Duodenal mucosa (tissue), 2 donors: ENCODE results near the gene CASKIN1.

Experiments
- H3K27ac ChIP-seq: one replicate; pipeline ENCODE4 v1.7.0; 2013; ENCODE audit warnings: low read depth, low read length
- H3K27me3 ChIP-seq, 2 donors: one replicate each; pipeline ENCODE4 v1.7.0; 2013; ENCODE audit warnings: low read length in 2 of 2, control low read depth in 1 of 2; ENCODE audit not compliant: insufficient read depth in 2 of 2, control insufficient read depth in 1 of 2
- H3K36me3 ChIP-seq, 2 donors: one replicate each; pipeline ENCODE4 v1.7.0; 2013; ENCODE audit warnings: low read length in 2 of 2, control low read depth in 1 of 2; ENCODE audit not compliant: insufficient read depth in 2 of 2, control insufficient read depth in 1 of 2
- H3K4me1 ChIP-seq, 2 donors: one replicate each; pipeline ENCODE4 v1.7.0; 2013; ENCODE audit warnings: low read length in 2 of 2, control low read depth in 1 of 2; ENCODE audit not compliant: insufficient read depth in 2 of 2, control insufficient read depth in 1 of 2
- H3K4me3 ChIP-seq, 2 donors: one replicate each; pipeline ENCODE4 v1.7.0; 2013; ENCODE audit warnings: low read length in 2 of 2, low read depth in 1 of 2
- H3K9ac ChIP-seq, 2 donors: one replicate each; pipeline ENCODE4 v1.7.0; 2013; ENCODE audit warnings: low read length in 2 of 2, low read depth in 1 of 2
- H3K9me3 ChIP-seq, 2 donors: one replicate each; pipeline ENCODE4 v1.7.0; 2013; ENCODE audit warnings: low read length in 2 of 2, control low read depth in 1 of 2; ENCODE audit not compliant: control insufficient read depth in 1 of 2

CASKIN1 gene

DNA sequence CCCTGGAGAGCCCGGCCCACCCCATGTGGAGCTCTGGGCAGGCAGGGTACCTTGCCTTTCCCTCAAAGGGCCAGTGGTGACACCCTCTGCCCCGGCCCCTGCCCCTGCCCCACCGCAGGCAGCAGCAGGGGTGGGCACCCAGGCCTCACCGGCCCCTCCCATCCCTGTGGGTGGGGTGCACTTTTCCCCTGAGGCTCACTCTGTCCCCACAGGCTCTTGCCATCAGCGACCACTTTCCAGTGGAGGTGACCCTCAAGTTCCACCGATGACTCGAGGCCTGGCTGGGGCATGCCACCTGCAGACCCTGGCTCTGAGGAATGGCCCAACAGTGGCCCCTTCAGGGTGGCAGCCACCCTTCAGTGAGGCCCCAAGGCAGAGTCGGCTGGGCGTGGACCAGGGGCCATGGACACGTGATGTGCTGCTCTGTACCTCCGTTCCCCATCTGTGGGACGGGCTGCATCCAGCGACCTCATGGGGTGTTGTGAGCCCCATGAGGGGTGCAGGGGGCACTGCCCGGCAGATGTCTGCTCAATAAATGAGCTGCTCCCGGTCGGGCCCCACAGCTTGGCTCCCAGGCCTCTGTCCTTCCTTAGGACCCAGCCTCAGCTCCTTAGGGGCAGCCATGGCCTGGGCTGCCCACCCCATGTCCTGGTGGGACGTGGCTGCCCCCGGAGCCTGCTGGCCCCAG is 41.9 kb upstream of the CASKIN1 start:
- Histone ChIP-seq H3K9ac (no peak overlapping the region), H3K4me3 (no peak overlapping the region), H3K36me3 (peaks cover 16 to 36% of the 10 kb centered on the region in 2 donors), H3K27ac (no peak overlapping the region), H3K9me3 (no peaks in the 10 kb centered on the region), H3K4me1 (peaks cover 0 to 17% of the 10 kb centered on the region in 2 donors), H3K27me3 (peaks cover 16% of the 10 kb centered on the region in 2 donors)

DNA sequence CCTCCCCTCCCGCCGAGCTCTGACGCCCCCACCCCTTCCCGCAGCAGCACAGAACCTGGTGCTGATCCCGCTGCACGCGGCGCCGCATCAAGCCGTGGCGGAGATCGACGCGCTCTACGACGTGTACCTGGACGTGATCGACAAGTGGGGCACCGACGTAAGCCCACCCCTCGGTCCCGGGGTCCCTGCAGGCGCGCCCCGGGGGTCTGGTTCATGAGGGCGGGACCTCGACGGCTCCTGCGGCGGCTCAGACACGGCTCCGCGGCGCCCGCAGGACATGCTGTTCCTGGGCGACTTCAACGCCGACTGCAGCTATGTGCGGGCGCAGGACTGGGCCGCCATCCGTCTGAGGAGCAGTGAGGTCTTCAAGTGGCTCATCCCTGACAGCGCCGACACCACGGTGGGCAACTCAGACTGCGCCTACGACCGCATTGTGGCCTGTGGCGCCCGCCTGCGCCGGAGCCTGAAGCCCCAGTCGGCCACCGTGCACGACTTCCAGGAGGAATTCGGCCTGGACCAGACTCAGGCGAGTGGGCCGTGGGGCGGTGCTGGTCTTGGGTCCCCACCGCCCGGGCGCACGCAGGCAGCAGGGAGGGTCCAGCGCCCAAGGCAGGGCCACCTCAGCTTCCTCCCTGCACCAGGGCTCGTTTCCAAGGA is 41.2 kb upstream of the CASKIN1 start:
- Histone ChIP-seq H3K9me3 (no peaks in the 10 kb centered on the region), H3K27ac (no peak overlapping the region), H3K27me3 (peaks cover 16% of the 10 kb centered on the region in 2 donors), H3K4me1 (peaks cover 0 to 17% of the 10 kb centered on the region in 2 donors), H3K4me3 (no peak overlapping the region), H3K9ac (no peak overlapping the region), H3K36me3 (peaks cover 10 to 36% of the 10 kb centered on the region in 2 donors)

DNA sequence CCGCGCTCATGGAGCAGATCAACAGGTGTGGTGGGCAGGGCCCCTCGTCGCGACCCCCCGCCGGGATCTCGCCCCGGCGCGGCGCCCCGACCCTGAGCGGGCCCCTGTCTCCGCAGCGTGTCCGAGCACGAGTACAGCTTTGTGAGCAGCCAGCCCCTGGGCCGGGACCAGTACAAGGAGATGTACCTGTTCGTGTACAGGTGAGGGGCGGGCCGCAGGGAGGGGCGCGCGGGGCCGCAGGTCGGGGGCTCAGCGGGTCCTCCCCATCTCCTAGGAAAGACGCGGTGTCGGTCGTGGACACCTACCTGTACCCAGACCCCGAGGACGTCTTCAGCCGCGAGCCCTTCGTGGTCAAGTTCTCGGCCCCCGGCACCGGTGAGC is 40.7 kb upstream of the CASKIN1 start:
- H3K4me3 ChIP-seq: no peak overlapping the region
- no peaks in the 10 kb centered on the region for H3K9me3 ChIP-seq
- no peak overlapping the region for H3K27ac ChIP-seq
- H3K9ac ChIP-seq: no peak overlapping the region
- H3K36me3 ChIP-seq: peaks cover 7 to 36% of the 10 kb centered on the region in 2 donors
- H3K27me3 ChIP-seq: peaks cover 16% of the 10 kb centered on the region in 2 donors
- peaks cover 0 to 17% of the 10 kb centered on the region in 2 donors for H3K4me1 ChIP-seq

DNA sequence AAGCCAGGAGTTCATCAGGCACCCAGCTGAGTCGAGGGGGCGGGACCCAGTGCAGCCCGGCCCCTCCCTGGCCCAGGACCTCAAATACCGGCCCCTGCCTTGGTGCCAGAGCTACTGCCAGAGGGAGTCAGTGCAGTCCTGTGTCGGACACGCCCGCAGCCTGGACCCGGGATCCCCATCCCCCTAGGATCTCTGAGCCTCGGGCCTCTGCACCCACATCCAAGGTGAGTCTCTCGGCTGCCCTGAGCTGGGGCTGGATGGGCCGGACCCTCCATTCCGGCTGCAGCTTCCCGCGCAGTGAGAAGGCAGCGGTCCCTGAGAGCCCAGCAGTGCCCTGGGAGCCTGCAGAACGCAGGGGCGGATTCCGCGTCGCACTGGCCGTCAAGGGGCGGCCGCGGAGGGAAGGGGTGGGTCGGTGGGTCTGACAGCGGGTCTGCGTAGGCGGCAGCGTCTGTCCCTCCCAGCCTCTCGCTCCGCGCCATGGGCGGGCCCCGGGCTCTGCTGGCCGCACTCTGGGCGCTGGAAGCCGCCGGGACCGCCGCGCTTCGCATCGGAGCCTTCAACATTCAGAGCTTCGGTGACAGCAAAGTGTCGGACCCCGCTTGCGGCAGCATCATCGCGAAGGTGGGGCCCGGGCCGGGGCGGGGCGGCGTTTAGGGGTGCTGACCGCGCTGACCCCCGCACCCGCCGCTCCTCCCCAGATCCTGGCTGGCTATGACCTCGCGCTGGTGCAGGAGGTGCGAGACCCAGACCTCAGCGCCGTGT is 40.1 kb upstream of the CASKIN1 start, which contains the start of gene DNASE1L2:
Gene DNASE1L2 (plus strand): TSS at position 108 of the 765 bp plus-strand sequence. CDS start 373 bp downstream, at position 481.
- no peak within 1 kb of the TSS for H3K27ac ChIP-seq
- H3K4me3 ChIP-seq: peak within 1 kb of the TSS in 1 of 2 donors; percentile 32
- H3K9ac ChIP-seq: no peak within 1 kb of the TSS
- peaks cover 11 to 40% of the 10 kb centered on the region in 2 donors for H3K36me3 ChIP-seq
- no peaks in the 10 kb centered on the region for H3K9me3 ChIP-seq
- H3K4me1 ChIP-seq: peaks cover 0 to 17% of the 10 kb centered on the region in 2 donors
- H3K27me3 ChIP-seq: peaks cover 16% of the 10 kb centered on the region in 2 donors

DNA sequence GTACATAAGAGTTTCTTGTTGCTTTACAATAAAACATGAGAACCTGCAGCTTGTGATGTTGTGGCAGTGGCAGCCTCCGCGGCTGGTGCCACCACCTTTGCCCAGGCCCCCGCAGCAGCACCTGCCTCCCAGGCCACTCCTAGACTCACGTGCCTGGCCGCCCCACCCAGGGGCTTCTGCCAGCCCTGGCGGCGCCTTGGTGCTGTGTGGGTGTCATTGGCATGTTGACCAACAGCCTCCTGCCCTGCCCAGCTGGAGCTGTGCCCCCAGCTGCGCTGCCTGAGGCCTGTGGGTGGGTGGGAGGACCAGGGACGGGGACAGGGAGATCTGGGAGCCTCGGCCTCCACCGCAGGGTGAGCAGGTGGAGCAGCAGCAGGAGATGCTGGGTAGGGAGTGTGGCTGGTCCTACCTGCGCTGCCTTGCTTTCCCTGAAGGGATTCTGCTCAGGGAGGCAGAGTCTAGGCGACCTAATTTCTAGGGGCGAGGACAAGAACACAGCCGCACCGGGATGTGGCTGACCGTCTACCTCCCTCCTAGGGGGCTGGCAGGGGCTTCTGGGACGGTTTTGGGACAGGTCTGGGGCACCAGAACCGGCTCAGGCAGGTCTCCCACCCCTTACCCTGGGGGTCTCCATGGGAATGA is 39.4 kb upstream of the CASKIN1 start:
- peaks cover 11 to 47% of the 10 kb centered on the region in 2 donors for H3K36me3 ChIP-seq
- no peak overlapping the region for H3K9ac ChIP-seq
- no peak overlapping the region for H3K4me3 ChIP-seq
- H3K27ac ChIP-seq: no peak overlapping the region
- no peaks in the 10 kb centered on the region for H3K9me3 ChIP-seq
- H3K4me1 ChIP-seq: peaks cover 0 to 17% of the 10 kb centered on the region in 2 donors
- H3K27me3 ChIP-seq: peaks cover 16% of the 10 kb centered on the region in 2 donors

DNA sequence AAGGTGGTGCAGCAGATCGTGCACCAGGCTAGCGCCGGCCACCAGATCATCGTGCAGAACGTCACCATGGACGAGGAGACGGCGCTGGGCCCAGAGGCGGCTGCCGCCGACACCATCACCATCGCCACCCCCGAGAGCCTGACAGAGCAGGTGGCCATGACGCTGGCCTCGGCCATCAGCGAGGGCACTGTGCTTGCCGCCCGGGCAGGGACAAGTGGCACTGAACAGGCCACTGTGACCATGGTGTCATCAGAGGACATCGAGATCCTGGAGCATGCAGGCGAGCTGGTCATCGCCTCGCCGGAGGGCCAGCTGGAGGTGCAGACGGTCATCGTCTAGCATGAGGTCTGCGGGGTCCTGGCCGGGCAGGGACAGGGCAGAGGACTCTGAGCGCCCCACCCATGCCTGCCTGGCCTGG is 38.8 kb upstream of the CASKIN1 start:
- Histone ChIP-seq H3K9me3 (no peaks in the 10 kb centered on the region), H3K4me3 (no peak overlapping the region), H3K27me3 (peaks cover 16% of the 10 kb centered on the region in 2 donors), H3K36me3 (peaks cover 11 to 47% of the 10 kb centered on the region in 2 donors), H3K9ac (no peak overlapping the region), H3K4me1 (peaks cover 0 to 17% of the 10 kb centered on the region in 2 donors), H3K27ac (no peak overlapping the region)

DNA sequence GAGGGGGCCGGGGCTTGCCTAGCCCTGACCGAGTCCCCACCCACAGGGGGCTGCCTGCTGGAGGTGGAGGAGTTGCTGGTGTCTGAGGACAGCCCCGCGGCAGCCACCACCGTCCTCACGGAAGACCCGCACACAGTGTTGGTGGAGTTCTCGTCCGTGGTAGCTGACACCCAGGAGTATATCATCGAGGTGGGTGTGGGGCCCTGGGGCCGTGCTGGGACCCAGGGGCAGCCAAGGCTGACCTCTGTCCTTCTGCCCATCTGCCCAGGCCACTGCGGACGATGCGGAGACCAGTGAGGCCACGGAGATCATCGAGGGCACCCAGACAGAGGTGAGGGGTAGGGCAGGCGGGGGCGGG is 38.4 kb upstream of the CASKIN1 start:
- H3K27ac ChIP-seq: no peak overlapping the region
- H3K4me3 ChIP-seq: no peak overlapping the region
- no peaks in the 10 kb centered on the region for H3K9me3 ChIP-seq
- peaks cover 0 to 17% of the 10 kb centered on the region in 2 donors for H3K4me1 ChIP-seq
- H3K9ac ChIP-seq: no peak overlapping the region
- H3K36me3 ChIP-seq: peaks cover 11 to 52% of the 10 kb centered on the region in 2 donors
- H3K27me3 ChIP-seq: peaks cover 16% of the 10 kb centered on the region in 2 donors

DNA sequence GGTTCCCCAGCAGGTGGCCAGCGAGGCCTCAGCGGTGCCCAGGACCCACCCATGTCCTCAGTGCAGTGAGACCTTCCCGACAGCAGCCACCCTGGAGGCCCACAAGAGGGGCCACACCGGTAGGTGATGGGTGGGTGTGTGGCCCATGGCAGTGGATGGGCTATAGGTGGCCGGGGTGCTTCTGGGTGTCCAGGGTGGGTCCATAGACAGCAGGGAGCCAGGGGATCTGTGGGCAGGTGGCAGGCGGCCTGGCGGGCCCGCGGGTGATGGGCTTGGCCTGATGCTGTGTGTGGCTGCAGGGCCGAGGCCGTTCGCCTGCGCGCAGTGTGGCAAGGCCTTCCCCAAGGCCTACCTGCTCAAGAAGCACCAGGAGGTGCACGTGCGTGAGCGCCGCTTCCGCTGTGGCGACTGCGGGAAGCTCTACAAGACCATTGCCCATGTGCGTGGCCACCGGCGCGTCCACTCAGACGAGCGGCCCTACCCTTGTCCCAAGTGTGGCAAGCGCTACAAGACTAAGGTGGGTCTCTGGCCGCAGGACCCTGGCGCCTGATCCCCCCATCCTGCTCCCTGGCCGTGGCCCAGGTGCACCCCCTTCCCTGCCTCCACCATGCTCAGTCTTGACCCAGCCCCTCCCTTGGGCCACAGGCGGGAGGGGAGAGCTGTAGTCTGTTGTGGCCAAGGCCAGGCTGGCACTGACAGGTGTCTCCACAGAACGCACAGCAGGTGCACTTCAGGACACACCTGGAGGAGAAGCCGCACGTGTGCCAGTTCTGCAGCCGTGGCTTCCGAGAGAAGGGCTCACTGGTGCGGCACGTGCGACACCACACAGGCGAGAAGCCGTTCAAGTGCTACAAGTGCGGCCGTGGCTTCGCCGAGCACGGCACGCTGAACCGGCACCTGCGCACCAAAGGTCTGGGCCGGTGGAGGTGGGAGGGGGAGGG is 37.7 kb upstream of the CASKIN1 start:
- Histone ChIP-seq H3K27me3 (peaks cover 16% of the 10 kb centered on the region in 2 donors), H3K4me1 (peaks cover 0 to 17% of the 10 kb centered on the region in 2 donors), H3K36me3 (peaks cover 17 to 58% of the 10 kb centered on the region in 2 donors), H3K9me3 (no peaks in the 10 kb centered on the region), H3K4me3 (no peak overlapping the region), H3K9ac (no peak overlapping the region), H3K27ac (no peak overlapping the region)
